Thyroid gland (tissue), 4 donors: ENCODE data around the gene RFX8. TPM values are rescaled to one million over a fixed set of nuclear protein-coding genes. Genes with fewer than 3 reads are reported as not detected.
"Not testable (repeated sequence)": the region's sequence is repeated elsewhere in the genome, so short reads cannot be mapped to it uniquely, and the experiment has no call there.

ENCODE experiments used
- DNase-seq, 2 donors: peaks; one replicate each; pipeline ENCODE4 v3.0.0-alpha.2; 2019
- H3K27ac ChIP-seq, 3 donors: fragments of 200-600 bp; sonication (generic); 1 replicate in 2 of 3; 2 replicates in 1 of 3; pipeline ENCODE4 v1.5.1; 2016 to 2019; ENCODE audit warnings: mild to moderate bottlenecking in 1 of 3, moderate library complexity in 1 of 3
- H3K27me3 ChIP-seq: fragments of 200-600 bp; sonication (generic); one replicate; pipeline ENCODE4 v1.5.1; 2019
- H3K36me3 ChIP-seq, 2 donors: fragments of 200-600 bp; sonication (generic); one replicate each; pipeline ENCODE4 v1.5.1; 2016 to 2019
- H3K4me1 ChIP-seq, 2 donors: fragments of 200-600 bp; sonication (generic); one replicate each; pipeline ENCODE4 v1.5.1; 2017 to 2019
- H3K4me3 ChIP-seq, 3 donors: fragments of 200-600 bp; sonication (generic); replicated peaks in 1 of 3; 1 replicate in 2 of 3; 2 replicates in 1 of 3; pipeline ENCODE4 v1.5.1; 2016; ENCODE audit warnings: mild to moderate bottlenecking in 1 of 3
- H3K9me3 ChIP-seq: fragments of 200-600 bp; sonication (generic); one replicate; pipeline ENCODE4 v1.5.1; 2017
- CTCF ChIP-seq, 6 experiments: fragments of 200-600 bp in 3 of 6; fragments of 450-650 bp in 3 of 6; sonication (generic) in 3 of 6; IDR thresholded peaks; one replicate each; pipeline ENCODE4 v1.5.1; 2016 to 2019; ENCODE audit warnings: antibody characterized with exemption in 6 of 6, mild to moderate bottlenecking in 2 of 6, inconsistent platforms in 1 of 6, moderate library complexity in 1 of 6
- POLR2A ChIP-seq, 2 donors: fragments of 450-650 bp; IDR thresholded peaks; one replicate each; pipeline ENCODE4 v1.6.1; 2017; ENCODE audit warnings: antibody characterized with exemption in 2 of 2, mild to moderate bottlenecking in 2 of 2, moderate library complexity in 1 of 2
- WGBS, 2 donors: methylation state at CpG; one replicate each; pipeline ENCODE4 v1.1.5; 2017; 5-methylcytosine and 5-hydroxymethylcytosine counted together
- intact Hi-C: fragments of 100-400 bp; cut with DNase I; formaldehyde crosslinking; loops from one replicate; pipeline ENCODE4 v1.15.1; 2023
- total RNA-seq, 4 donors: library from RNA; depleted of rRNA; stranded (reverse); fragments of >200 nt; gene quantifications; one replicate each; pipeline ENCODE4 v1.2.3, GENCODE V29; 2016

The RFX8 gene
- total RNA-seq, 4 donors from 2014 or later, result 1.9 TPM; not detected in 3

- WGBS, 2 donors, result 89 to 95% methylated on average over 1 of the region's 1 CpG
Measured at GRCh38 chr2:101464841-101465240, 10.1 kb downstream of the RFX8 start.

DNA sequence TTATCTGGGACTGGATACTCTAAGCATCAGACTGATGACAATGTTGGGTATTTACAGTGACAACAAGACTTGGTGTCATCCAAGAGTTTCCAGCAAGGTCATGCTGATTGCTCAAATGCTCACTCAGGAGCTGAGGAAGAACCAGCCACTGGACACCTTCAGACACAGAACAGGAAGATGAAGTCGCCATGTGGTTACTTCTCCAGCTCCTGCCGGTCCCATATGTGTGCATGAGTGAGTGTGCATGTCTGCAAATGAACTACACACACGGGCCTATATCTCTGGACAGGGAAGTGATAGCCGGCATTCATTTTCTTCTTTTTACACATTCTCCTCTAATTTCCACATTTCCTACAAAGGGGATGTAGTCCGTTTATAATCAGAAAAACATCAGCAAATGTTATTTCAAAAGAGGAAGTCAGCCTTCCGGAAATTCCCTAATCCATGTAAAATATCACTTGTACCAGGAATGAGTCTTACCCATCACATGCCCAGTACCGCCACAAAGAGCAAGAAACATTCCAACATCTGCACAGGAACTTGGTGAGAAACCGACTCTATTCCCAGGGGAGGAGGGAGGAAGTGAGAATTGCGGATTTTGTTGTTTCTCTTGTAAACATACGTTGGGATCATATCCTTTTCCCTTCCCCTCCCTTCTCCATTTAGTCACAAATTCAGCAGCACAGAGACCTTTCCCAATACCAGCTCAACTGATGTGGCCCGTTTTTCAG is 10.8 kb downstream of the RFX8 start:
- no peak for TF ChIP-seq CTCF (IDR thresholded peaks at IDR 0.05)
- no peak for TF ChIP-seq POLR2A (IDR thresholded peaks at IDR 0.05)
- Histone ChIP-seq H3K27me3 (no peaks in the 10 kb centered on the region), H3K9me3 (no peaks in the 10 kb centered on the region), H3K36me3 (no peaks in the 10 kb centered on the region), H3K4me1 (peaks cover 0 to 17% of the 10 kb centered on the region in 2 donors), H3K27ac (peak overlapping the region in 1 of 3 donors; percentile 53), H3K4me3 (no peak overlapping the region)
- 57 to 65% methylated on average over 11 of the region's 11 CpGs for WGBS, 2 donors
- DNase-seq, result no peak
- intact Hi-C loops, result no loop called here

More at GRCh38 chr2:101464841-101465240, 10.1 kb downstream of the RFX8 start:
- H3K36me3 ChIP-seq, result no peaks in the 10 kb centered on the region
- no peak overlapping the region for H3K4me3 ChIP-seq
- H3K9me3 ChIP-seq, result no peaks in the 10 kb centered on the region
- TF ChIP-seq POLR2A (IDR thresholded peaks at IDR 0.05) (no peak), CTCF (IDR thresholded peaks at IDR 0.05) (no peak)
- intact Hi-C loops, result no loop called here
- no peaks in the 10 kb centered on the region for H3K27me3 ChIP-seq
- H3K4me1 ChIP-seq, result peaks cover 0 to 17% of the 10 kb centered on the region in 2 donors
- peak overlapping the region in 1 of 3 donors; percentile 30 for H3K27ac ChIP-seq
- DNase-seq, result no peak

- peak overlapping the region in 1 of 3 donors; percentile 53 for H3K27ac ChIP-seq
Measured at GRCh38 chr2:101463421-101463820, 11.5 kb downstream of the RFX8 start.

GRCh38 chr2:101461381-101461780 is 13.5 kb downstream of the RFX8 start:
- no peaks in the 10 kb centered on the region for H3K27me3 ChIP-seq
- no peak overlapping the region for H3K4me3 ChIP-seq
- WGBS, 2 donors, result 83 to 90% methylated on average over 2 of the region's 2 CpGs
- intact Hi-C loops, result no loop called here
- peaks cover 0 to 17% of the 10 kb centered on the region in 2 donors for H3K4me1 ChIP-seq
- TF ChIP-seq CTCF (IDR thresholded peaks at IDR 0.05) (no peak), POLR2A (IDR thresholded peaks at IDR 0.05) (no peak)
- no peak overlapping the region for H3K27ac ChIP-seq
- H3K9me3 ChIP-seq, result no peaks in the 10 kb centered on the region
- H3K36me3 ChIP-seq, result no peaks in the 10 kb centered on the region
- DNase-seq, result no peak

More at GRCh38 chr2:101463421-101463820, 11.5 kb downstream of the RFX8 start:
- intact Hi-C loops, result no loop called here
- Histone ChIP-seq H3K4me1 (peaks cover 0 to 17% of the 10 kb centered on the region in 2 donors), H3K36me3 (no peaks in the 10 kb centered on the region), H3K4me3 (no peak overlapping the region), H3K9me3 (no peaks in the 10 kb centered on the region), H3K27me3 (no peaks in the 10 kb centered on the region)
- no peak for DNase-seq
- WGBS, 2 donors, result 92 to 95% methylated on average over 6 to 7 of the region's 8 CpGs
- no peak for TF ChIP-seq CTCF (IDR thresholded peaks at IDR 0.05)
- TF ChIP-seq POLR2A (IDR thresholded peaks at IDR 0.05), result no peak

- H3K27me3 ChIP-seq, DNase-seq, H3K36me3 ChIP-seq, H3K4me1 ChIP-seq, intact Hi-C loops, H3K9me3 ChIP-seq, H3K4me3 ChIP-seq, H3K27ac ChIP-seq: not testable (repeated sequence)
- WGBS, 2 donors, result 66 to 89% methylated on average over 3 of the region's 3 CpGs
Measured at GRCh38 chr2:101454408-101454807, 20.5 kb downstream of the RFX8 start.
